NB4 (cell line): ENCODE data around the gene EPM2AIP1.

Experiments
- DNase-seq: peaks from one replicate; pipeline ENCODE4 v3.0.0; 2010; ENCODE audit warnings: low read depth
- H3K4me3 ChIP-seq: one replicate; pipeline ENCODE4 v1.5.1; 2011; ENCODE audit warnings: mild to moderate bottlenecking, low read depth, low read length, moderate library complexity
- MAX ChIP-seq: IDR thresholded peaks from 2 replicates; pipeline ENCODE4 v1.6.1; 2011; ENCODE audit warnings: low read depth, low read length
- MYC ChIP-seq: IDR thresholded peaks from 2 replicates; pipeline ENCODE4 v1.6.1; 2011; ENCODE audit warnings: low read depth, low read length
- POLR2A ChIP-seq: IDR thresholded peaks from 2 replicates; pipeline ENCODE4 v1.6.1; 2011; ENCODE audit warnings: mild to moderate bottlenecking; ENCODE audit not compliant: insufficient read length; ENCODE audit errors: extremely low read depth
- TF ChIP-seq, protein P1 (sequence below): IDR thresholded peaks from one replicate; pipeline ENCODE4 v1.5.1; 2012; ENCODE audit warnings: low read depth, low read length

Gene EPM2AIP1

DNA sequence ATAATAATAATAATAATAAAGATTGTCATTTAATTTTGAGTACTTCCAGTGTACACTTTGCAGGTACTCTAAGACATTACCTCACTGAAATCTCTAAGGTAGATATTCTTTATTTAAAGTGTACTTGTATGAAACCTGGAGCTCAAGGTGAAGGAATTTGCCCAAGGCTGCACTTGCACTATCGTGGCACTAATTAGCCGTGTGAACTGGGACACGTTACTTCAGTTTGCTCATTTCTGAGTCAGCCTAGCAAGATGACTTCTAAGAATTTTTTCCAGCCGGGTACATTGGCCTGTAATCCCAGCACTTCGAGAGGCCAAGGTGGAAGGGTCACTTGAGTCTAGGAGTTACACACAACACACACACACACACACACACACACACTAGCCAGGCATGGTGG lies 33.9 kb upstream of the EPM2AIP1 start:
- TF ChIP-seq, protein P1, sequence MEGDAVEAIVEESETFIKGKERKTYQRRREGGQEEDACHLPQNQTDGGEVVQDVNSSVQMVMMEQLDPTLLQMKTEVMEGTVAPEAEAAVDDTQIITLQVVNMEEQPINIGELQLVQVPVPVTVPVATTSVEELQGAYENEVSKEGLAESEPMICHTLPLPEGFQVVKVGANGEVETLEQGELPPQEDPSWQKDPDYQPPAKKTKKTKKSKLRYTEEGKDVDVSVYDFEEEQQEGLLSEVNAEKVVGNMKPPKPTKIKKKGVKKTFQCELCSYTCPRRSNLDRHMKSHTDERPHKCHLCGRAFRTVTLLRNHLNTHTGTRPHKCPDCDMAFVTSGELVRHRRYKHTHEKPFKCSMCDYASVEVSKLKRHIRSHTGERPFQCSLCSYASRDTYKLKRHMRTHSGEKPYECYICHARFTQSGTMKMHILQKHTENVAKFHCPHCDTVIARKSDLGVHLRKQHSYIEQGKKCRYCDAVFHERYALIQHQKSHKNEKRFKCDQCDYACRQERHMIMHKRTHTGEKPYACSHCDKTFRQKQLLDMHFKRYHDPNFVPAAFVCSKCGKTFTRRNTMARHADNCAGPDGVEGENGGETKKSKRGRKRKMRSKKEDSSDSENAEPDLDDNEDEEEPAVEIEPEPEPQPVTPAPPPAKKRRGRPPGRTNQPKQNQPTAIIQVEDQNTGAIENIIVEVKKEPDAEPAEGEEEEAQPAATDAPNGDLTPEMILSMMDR: no peak
- TF ChIP-seq POLR2A (no peak), MAX (no peak), MYC (no peak)
- no peak for DNase-seq
- H3K4me3 ChIP-seq: no peak overlapping the region

DNA sequence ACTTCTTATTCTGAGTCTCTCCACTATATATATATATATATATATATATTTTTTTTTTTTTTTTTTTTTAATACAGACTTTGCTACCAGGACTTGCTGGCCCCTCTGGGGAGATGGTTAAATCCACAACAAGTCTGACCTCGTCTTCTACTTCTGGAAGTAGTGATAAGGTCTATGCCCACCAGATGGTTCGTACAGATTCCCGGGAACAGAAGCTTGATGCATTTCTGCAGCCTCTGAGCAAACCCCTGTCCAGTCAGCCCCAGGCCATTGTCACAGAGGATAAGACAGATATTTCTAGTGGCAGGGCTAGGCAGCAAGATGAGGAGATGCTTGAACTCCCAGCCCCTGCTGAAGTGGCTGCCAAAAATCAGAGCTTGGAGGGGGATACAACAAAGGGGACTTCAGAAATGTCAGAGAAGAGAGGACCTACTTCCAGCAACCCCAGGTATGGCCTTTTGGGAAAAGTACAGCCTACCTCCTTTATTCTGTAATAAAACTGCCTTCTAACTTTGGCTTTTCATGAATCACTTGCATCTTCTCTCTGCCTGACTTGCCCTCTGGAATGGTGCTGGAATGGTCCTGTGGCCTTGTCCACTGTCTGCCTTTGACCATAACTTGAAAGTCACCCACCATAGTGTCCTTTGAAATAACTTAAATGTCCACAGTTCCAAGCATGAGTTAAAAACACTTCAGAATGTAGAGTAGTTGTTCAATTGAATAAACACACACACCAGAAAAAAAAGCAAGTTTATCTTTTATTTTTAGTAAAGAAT lies 32.8 kb upstream of the EPM2AIP1 start:
- no peak for TF ChIP-seq MYC
- no peak for TF ChIP-seq POLR2A
- no peak for TF ChIP-seq MAX
- TF ChIP-seq, protein P1: no peak
- DNase-seq: no peak

GRCh38 chr3:37024820-37025405 lies 32.0 kb upstream of the EPM2AIP1 start:
- DNase-seq: peak; percentile 80
- H3K4me3 ChIP-seq: no peak overlapping the region
- no peak for TF ChIP-seq MYC
- TF ChIP-seq MAX: no peak
- TF ChIP-seq POLR2A: no peak
- TF ChIP-seq, protein P1: no peak

More for the DNA sequence above, 32.8 kb upstream of the EPM2AIP1 start:
- H3K4me3 ChIP-seq: no peak overlapping the region

GRCh38 chr3:37024092-37024491 lies 31.2 kb upstream of the EPM2AIP1 start:
- TF ChIP-seq MAX (no peak), MYC (no peak), POLR2A (no peak)
- TF ChIP-seq, protein P1: no peak
- no peak overlapping the region for H3K4me3 ChIP-seq
- peak; percentile 9 for DNase-seq

GRCh38 chr3:37017683-37018082 lies 24.8 kb upstream of the EPM2AIP1 start:
- H3K4me3 ChIP-seq: no peak overlapping the region
- no peak for DNase-seq
- TF ChIP-seq MAX (no peak), MYC (no peak), POLR2A (no peak)
- TF ChIP-seq, protein P1: no peak
